ENCODE measurements around the gene MAST4.

Gene MAST4

DNA sequence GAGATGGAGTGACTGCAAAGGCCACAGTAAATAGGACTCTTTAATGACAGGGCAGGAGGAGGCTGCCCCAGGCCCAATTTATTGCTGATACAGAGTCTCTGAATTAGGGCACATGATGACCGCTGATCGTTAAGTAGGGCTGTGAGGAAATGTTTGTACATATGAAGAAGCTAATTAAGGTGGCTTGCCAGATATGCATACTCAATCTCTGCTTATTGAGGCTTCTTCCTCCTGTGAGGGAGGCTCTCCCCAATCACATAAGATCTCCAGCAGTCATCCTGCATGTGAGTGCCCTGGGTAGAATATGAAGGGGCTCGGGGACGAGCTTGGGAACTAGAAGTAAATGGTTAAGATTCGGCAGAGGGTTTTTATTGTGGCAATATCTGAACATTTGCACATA is 608.6 kb downstream of the MAST4 start:
- Histone ChIP-seq H3K4me3 (ENCODE audit: low read depth, low read length) (no peak overlapping the region), H3K9me3 (ENCODE audit: control insufficient read depth, insufficient read depth, low read length) (no peaks in the 10 kb centered on the region), H3K9ac (ENCODE audit: low read depth, low read length) (no peak overlapping the region), H3K27me3 (ENCODE audit: control insufficient read depth, insufficient read depth, low read length) (peaks cover 1% of the 10 kb centered on the region), H3K36me3 (ENCODE audit: control insufficient read depth, insufficient read depth, low read length) (no peaks in the 10 kb centered on the region), H3K4me1 (ENCODE audit: control insufficient read depth, insufficient read depth, low read length) (no peaks in the 10 kb centered on the region)

DNA sequence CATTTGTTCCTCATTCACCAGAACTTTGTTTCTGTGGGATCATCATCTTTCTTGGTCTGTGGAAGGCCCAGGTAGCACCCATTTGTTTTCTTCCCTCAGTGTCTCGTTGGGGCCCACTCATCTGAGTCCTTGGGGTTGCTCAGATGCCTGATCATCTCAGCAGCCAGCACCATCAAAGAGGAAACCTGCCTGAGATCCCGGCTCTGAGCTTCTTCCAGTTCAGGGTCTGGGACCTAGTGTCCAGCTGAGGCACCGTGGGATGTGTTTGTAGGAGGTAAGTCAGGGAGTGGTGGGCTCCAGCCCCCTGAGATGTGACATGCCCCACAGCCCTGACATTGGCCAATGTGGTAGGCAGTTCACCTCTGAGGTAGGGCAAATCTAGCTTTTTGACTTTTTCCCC is 609.8 kb downstream of the MAST4 start:
- Histone ChIP-seq H3K4me1 (ENCODE audit: control insufficient read depth, insufficient read depth, low read length) (no peaks in the 10 kb centered on the region), H3K4me3 (ENCODE audit: low read depth, low read length) (no peak overlapping the region), H3K27me3 (ENCODE audit: control insufficient read depth, insufficient read depth, low read length) (peaks cover 3% of the 10 kb centered on the region), H3K9ac (ENCODE audit: low read depth, low read length) (no peak overlapping the region), H3K36me3 (ENCODE audit: control insufficient read depth, insufficient read depth, low read length) (no peaks in the 10 kb centered on the region), H3K9me3 (ENCODE audit: control insufficient read depth, insufficient read depth, low read length) (no peaks in the 10 kb centered on the region)

DNA sequence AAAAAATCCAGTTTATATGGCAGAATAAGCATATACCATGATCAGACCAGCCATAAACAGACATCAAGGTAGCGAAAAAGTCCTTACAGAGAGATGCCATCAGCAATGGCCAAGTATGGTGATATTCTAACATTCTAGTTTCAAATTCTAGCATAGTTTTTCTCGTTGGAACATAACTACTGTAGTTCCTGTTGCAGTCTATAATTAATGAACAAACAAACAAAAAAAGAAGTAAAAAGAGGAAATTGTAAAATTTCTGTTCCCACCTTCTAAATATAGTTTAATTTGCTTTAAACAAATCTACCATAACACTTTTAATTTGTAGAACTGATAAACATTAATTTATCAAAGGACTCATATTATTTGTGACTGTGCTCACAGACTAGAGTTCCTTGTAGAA is 610.3 kb downstream of the MAST4 start:
- Histone ChIP-seq H3K9me3 (ENCODE audit: control insufficient read depth, insufficient read depth, low read length) (no peaks in the 10 kb centered on the region), H3K4me1 (ENCODE audit: control insufficient read depth, insufficient read depth, low read length) (no peaks in the 10 kb centered on the region), H3K9ac (ENCODE audit: low read depth, low read length) (no peak overlapping the region), H3K36me3 (ENCODE audit: control insufficient read depth, insufficient read depth, low read length) (no peaks in the 10 kb centered on the region), H3K27me3 (ENCODE audit: control insufficient read depth, insufficient read depth, low read length) (peaks cover 3% of the 10 kb centered on the region), H3K4me3 (ENCODE audit: low read depth, low read length) (no peak overlapping the region)

DNA sequence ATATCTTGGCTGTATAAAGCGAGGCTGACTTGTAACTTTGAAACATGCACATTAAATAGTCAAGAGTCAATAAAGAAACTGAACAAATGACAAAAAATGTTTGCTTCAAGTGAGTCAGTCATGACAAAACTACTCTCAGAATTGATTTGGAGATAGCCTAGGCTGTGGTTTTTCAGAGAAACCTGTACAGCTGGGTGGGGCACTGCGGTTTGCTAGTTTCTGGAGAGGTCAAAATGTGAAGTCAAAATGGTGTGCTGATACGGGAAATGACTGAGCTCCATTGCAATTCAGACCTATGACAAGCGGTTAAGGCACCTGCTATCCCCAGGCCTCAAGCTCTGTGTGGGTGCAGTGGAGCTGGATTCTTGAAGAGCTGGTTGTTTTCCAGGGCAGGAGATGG is 610.7 kb downstream of the MAST4 start:
- H3K36me3 ChIP-seq (ENCODE audit: control insufficient read depth, insufficient read depth, low read length): no peaks in the 10 kb centered on the region
- no peaks in the 10 kb centered on the region for H3K4me1 ChIP-seq (ENCODE audit: control insufficient read depth, insufficient read depth, low read length)
- no peak overlapping the region for H3K4me3 ChIP-seq (ENCODE audit: low read depth, low read length)
- H3K9me3 ChIP-seq (ENCODE audit: control insufficient read depth, insufficient read depth, low read length): no peaks in the 10 kb centered on the region
- H3K9ac ChIP-seq (ENCODE audit: low read depth, low read length): no peak overlapping the region
- H3K27me3 ChIP-seq (ENCODE audit: control insufficient read depth, insufficient read depth, low read length): peaks cover 3% of the 10 kb centered on the region

DNA sequence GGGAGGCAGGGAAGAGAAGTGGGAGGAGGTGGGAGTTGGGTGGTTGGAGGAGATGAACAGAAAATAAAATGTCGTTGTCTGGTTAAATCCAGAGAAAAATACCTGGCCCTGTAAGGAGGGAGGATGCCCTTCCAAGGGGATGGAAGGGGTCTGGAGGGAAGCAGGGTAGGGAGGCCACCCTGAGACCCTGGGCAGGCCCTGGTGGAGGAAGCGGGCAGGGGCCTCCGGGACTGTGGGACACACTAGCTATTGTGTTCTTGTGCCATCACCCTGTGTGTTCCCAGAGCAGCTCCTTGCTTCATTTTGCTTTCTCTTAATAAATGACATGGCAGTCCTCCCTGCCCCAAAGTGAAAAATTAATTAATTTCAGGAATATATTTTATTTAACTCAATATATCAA is 612.2 kb downstream of the MAST4 start:
- no peaks in the 10 kb centered on the region for H3K4me1 ChIP-seq (ENCODE audit: control insufficient read depth, insufficient read depth, low read length)

DNA sequence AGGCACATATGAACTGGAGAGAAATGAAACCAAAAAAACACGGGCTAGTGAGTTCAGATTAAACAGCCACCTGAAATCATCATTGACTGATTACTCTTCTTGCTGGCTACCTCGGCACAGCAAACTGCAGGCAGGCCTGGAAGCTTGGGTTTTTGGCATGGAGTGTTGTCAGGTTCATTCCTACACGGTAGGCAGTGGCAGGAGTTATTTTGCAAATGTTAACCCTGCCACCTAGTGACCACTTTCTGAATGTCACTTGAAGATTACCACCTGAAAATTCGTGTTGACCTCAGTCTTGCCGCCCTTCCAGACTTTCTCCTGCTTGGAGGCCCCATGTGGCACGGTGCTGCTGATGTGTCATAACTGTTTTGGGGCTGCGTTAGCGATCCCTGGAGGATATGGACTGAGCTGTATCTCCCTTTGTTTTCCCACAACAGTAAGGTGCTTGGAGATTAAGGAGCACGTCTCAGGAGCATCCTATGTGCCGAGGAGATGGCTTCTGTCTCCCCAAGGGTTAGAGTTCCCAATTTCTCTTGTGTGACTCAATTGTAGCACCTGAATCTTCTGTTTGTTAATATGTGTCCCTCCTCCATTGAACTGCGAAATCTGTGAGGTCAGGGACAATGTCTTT is 613.1 kb downstream of the MAST4 start:
- peaks cover 3% of the 10 kb centered on the region for H3K27me3 ChIP-seq (ENCODE audit: control insufficient read depth, insufficient read depth, low read length)
- H3K9ac ChIP-seq (ENCODE audit: low read depth, low read length): no peak overlapping the region
- no peaks in the 10 kb centered on the region for H3K4me1 ChIP-seq (ENCODE audit: control insufficient read depth, insufficient read depth, low read length)
- no peaks in the 10 kb centered on the region for H3K36me3 ChIP-seq (ENCODE audit: control insufficient read depth, insufficient read depth, low read length)
- no peaks in the 10 kb centered on the region for H3K9me3 ChIP-seq (ENCODE audit: control insufficient read depth, insufficient read depth, low read length)
- no peak overlapping the region for H3K4me3 ChIP-seq (ENCODE audit: low read depth, low read length)

More for the DNA sequence above, 612.2 kb downstream of the MAST4 start:
- Histone ChIP-seq H3K9me3 (ENCODE audit: control insufficient read depth, insufficient read depth, low read length) (no peaks in the 10 kb centered on the region), H3K36me3 (ENCODE audit: control insufficient read depth, insufficient read depth, low read length) (no peaks in the 10 kb centered on the region), H3K4me3 (ENCODE audit: low read depth, low read length) (no peak overlapping the region), H3K9ac (ENCODE audit: low read depth, low read length) (no peak overlapping the region), H3K27me3 (ENCODE audit: control insufficient read depth, insufficient read depth, low read length) (peaks cover 3% of the 10 kb centered on the region)

DNA sequence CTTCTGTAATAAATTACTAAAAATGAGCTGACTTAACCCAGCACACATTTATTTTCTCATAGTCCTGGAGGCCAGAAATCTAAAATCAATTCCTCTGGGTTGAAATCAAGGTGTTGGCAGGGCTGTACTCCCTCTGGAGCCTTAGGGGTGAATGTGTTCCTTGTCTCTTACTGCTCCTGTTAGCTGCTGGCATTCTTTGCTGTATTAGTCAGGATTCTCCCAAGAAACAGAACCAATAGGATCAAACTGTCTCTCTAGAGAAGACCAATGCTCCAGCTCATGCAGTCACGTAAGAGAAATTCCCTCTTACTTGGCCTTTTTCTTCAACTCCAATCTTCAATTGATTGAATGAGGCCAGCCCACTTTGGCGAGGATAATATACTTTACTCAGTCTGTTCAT is 615.7 kb downstream of the MAST4 start:
- Histone ChIP-seq H3K4me3 (ENCODE audit: low read depth, low read length) (no peak overlapping the region), H3K36me3 (ENCODE audit: control insufficient read depth, insufficient read depth, low read length) (no peaks in the 10 kb centered on the region), H3K9me3 (ENCODE audit: control insufficient read depth, insufficient read depth, low read length) (no peaks in the 10 kb centered on the region), H3K9ac (ENCODE audit: low read depth, low read length) (no peak overlapping the region), H3K4me1 (ENCODE audit: control insufficient read depth, insufficient read depth, low read length) (no peaks in the 10 kb centered on the region), H3K27me3 (ENCODE audit: control insufficient read depth, insufficient read depth, low read length) (peaks cover 3% of the 10 kb centered on the region)

DNA sequence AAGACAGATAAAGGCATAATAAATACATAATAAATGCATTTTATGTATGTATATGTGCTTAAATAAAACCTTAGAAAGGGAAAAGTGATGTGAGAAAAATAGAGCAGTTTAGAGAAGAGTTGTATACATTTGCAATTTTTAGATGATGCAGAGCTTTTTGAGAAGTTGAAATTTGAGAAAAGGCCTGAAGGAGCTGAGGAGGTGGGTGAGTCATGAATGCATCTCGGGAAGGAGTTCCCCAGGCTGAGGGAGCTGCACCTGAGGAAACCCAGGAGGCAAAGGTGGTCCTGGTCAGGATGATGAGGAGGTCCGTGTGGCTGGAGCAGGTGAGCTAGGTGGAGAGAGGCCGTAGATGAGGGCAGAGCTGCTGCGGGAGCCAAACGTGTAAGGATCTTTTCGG is 617.8 kb downstream of the MAST4 start:
- Histone ChIP-seq H3K36me3 (ENCODE audit: control insufficient read depth, insufficient read depth, low read length) (no peaks in the 10 kb centered on the region), H3K9ac (ENCODE audit: low read depth, low read length) (no peak overlapping the region), H3K4me3 (ENCODE audit: low read depth, low read length) (no peak overlapping the region), H3K27me3 (ENCODE audit: control insufficient read depth, insufficient read depth, low read length) (peaks cover 3% of the 10 kb centered on the region), H3K4me1 (ENCODE audit: control insufficient read depth, insufficient read depth, low read length) (no peaks in the 10 kb centered on the region), H3K9me3 (ENCODE audit: control insufficient read depth, insufficient read depth, low read length) (no peaks in the 10 kb centered on the region)

DNA sequence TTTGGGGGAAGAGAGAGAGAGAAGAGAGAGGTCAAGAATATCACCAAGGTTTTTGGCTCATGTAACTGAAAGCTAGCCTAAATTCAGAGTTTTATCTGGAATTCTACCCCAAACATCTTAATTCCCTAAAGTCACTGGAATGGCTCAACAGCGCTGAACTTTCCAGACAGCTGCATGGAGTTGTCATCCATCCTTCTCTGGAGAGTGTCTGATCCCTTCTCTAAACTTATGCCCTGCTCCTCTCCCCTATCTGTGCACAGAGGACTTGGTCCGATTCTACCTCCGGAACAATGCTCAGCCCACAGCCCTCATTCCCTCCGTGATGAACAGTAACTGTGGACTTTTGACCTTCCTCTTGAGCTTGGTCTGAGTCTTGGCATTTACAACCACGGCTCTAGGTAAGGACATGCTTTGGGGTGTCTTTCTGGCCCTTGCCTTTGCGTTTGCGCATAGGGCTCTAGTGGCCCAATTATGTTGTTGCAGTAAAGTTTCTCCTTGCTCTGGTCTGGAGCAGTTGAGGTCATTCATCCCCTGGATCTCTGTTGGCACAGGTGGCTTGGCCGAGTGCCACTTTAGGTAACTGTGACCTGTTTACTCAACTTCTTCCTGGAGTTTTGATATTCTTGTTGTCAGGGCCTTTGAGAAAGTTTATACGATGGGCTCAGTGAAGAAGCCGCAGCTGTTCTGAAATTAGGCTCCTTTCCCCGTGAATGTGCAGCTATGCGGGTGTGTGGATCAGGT is 618.7 kb downstream of the MAST4 start:
- Histone ChIP-seq H3K9ac (ENCODE audit: low read depth, low read length) (no peak overlapping the region), H3K4me1 (ENCODE audit: control insufficient read depth, insufficient read depth, low read length) (no peaks in the 10 kb centered on the region), H3K27me3 (ENCODE audit: control insufficient read depth, insufficient read depth, low read length) (peaks cover 1% of the 10 kb centered on the region), H3K36me3 (ENCODE audit: control insufficient read depth, insufficient read depth, low read length) (no peaks in the 10 kb centered on the region), H3K4me3 (ENCODE audit: low read depth, low read length) (no peak overlapping the region), H3K9me3 (ENCODE audit: control insufficient read depth, insufficient read depth, low read length) (no peaks in the 10 kb centered on the region)

DNA sequence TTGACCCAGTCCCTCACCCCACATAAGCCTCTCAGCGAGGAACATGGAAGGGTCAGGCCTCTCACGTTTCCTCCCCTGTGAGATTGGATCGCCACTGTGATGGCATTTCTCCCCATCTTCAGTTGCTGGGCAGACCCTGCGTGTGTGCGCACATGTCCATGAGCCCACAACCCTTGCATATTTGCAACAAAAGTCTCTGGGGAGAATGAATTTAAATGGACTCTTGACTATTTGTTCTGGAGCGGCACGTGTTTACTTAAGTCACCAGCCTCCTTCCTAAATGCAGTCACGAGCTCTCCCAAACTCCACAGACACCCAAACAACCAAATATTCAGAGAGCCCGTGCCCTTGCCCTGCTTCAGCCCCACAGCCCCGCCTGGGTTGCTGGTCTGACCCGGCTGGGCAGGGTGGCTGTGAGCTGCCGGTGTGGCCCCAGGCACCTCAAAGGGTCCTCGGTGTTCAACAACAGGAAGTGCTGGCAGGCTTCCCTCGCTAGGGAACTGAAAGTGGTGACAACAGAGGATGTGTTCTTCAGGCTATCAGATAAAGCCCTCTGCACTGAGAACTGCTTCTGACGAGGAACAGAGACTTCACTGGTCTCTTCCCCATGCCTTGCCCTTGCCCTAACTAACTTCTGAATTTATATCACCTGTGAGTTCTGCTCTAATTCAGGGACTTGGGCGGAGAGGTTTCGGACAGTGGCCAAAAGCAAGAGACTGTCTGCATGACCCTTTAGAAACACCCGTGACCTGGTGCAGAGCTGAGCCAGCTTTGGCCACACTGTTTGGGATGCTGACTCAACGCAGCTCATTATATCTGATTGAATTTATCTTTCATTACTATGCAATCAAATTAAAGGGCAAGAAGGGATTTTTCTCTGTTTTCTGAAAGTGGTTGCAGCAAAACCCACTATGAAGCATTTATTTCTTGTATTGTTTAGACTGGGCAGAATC is 619.6 kb downstream of the MAST4 start:
- Histone ChIP-seq H3K36me3 (ENCODE audit: control insufficient read depth, insufficient read depth, low read length) (no peaks in the 10 kb centered on the region), H3K4me3 (ENCODE audit: low read depth, low read length) (no peak overlapping the region), H3K27me3 (ENCODE audit: control insufficient read depth, insufficient read depth, low read length) (no peaks in the 10 kb centered on the region), H3K9me3 (ENCODE audit: control insufficient read depth, insufficient read depth, low read length) (no peaks in the 10 kb centered on the region), H3K9ac (ENCODE audit: low read depth, low read length) (no peak overlapping the region), H3K4me1 (ENCODE audit: control insufficient read depth, insufficient read depth, low read length) (no peaks in the 10 kb centered on the region)

DNA sequence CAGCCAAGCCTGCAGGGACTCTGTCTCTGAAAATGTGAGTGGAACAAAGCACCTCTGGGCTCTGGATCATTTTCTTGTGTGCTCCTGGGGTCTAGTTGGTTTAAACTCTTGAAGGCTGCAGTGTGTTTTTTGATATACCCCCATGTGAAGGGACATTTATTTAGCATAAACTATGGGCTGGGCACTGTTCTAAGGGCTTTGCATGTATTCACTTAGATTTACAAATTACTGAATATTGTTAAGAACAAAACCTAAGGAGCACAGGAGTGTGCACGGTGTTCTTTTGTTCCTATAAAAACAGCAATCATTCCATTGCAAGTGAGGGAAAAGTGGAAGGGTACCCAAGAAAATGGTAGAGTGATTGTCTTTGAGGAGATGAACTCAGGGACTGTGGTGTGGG is 620.4 kb downstream of the MAST4 start:
- H3K4me3 ChIP-seq (ENCODE audit: low read depth, low read length): no peak overlapping the region
- no peaks in the 10 kb centered on the region for H3K9me3 ChIP-seq (ENCODE audit: control insufficient read depth, insufficient read depth, low read length)
- H3K4me1 ChIP-seq (ENCODE audit: control insufficient read depth, insufficient read depth, low read length): no peaks in the 10 kb centered on the region
- no peaks in the 10 kb centered on the region for H3K27me3 ChIP-seq (ENCODE audit: control insufficient read depth, insufficient read depth, low read length)
- no peaks in the 10 kb centered on the region for H3K36me3 ChIP-seq (ENCODE audit: control insufficient read depth, insufficient read depth, low read length)
- no peak overlapping the region for H3K9ac ChIP-seq (ENCODE audit: low read depth, low read length)
